HEK293 (cell line): ENCODE results near the gene ARFRP1.

Experiments used
- CTCF ChIA-PET: fragments of 350-600 bp; formaldehyde crosslinking; extraction: SDS; loops from one replicate; lab custom pipeline; 2021; ENCODE audit warnings: antibody characterized with exemption; lab: Yijun Ruan, JAX
- POLR2A ChIA-PET: fragments of 300-600 bp; formaldehyde crosslinking; extraction: SDS; loops from one replicate; lab custom pipeline; 2020; ENCODE audit warnings: antibody characterized with exemption, inconsistent platforms; lab: Yijun Ruan, JAX
- H3K27ac ChIP-seq: fragments of 200-500 bp; sonication (Bioruptor generic); 2 replicates; pipeline ENCODE4 v1.5.1; 2014; ENCODE audit warnings: low read depth, low read length, control low read depth, inconsistent platforms; ENCODE audit errors: extremely low read depth
- H3K36me3 ChIP-seq, 2 experiments: fragments of 200-500 bp in 1 of 2; sonication (Bioruptor generic) in 1 of 2; 1 replicate in 1 of 2; 2 replicates in 1 of 2; pipeline ENCODE4 v1.5.1; 2014 to 2017; ENCODE audit warnings: inconsistent platforms in 2 of 2, low read length in 2 of 2; ENCODE audit not compliant: control insufficient read depth in 2 of 2, insufficient read depth in 1 of 2
- H3K4me1 ChIP-seq: fragments of 200-500 bp; sonication (Bioruptor generic); 2 replicates; pipeline ENCODE4 v1.5.1; 2014; ENCODE audit warnings: mild to moderate bottlenecking, low read length, inconsistent platforms; ENCODE audit not compliant: control insufficient read depth, insufficient read depth
- H3K4me3 ChIP-seq: 2 replicates; pipeline ENCODE4 v1.5.1; 2011; ENCODE audit warnings: low read depth, mild to moderate bottlenecking, control low read depth, low read length, moderate library complexity
- H3K9me3 ChIP-seq: fragments of 200-500 bp; sonication (Bioruptor generic); 2 replicates; pipeline ENCODE4 v1.5.1; 2014; ENCODE audit warnings: low read depth, low read length, inconsistent platforms; ENCODE audit not compliant: control insufficient read depth, insufficient read depth
- MZF1 ChIP-seq: fragments of 450-650 bp; formaldehyde crosslinking; IDR thresholded peaks from 2 replicates; pipeline ENCODE4 v1.5.1; 2017; ENCODE audit warnings: missing biosample characterization, missing genetic modification characterization, borderline replicate concordance
- REPIN1 ChIP-seq: fragments of 450-650 bp; formaldehyde crosslinking; IDR thresholded peaks from 2 replicates; pipeline ENCODE4 v1.5.1; 2017; ENCODE audit warnings: missing biosample characterization, missing genetic modification characterization, low read depth
- WT1 ChIP-seq: fragments of 450-650 bp; formaldehyde crosslinking; IDR thresholded peaks from 2 replicates; pipeline ENCODE4 v1.5.1; 2016; ENCODE audit warnings: missing biosample characterization, missing genetic modification characterization
- ZBTB7A ChIP-seq: fragments of 450-650 bp; formaldehyde crosslinking; IDR thresholded peaks from 2 replicates; pipeline ENCODE4 v1.5.1; 2016; ENCODE audit warnings: low read depth, missing biosample characterization, missing genetic modification characterization
- ZIC2 ChIP-seq: fragments of 450-650 bp; formaldehyde crosslinking; IDR thresholded peaks from 2 replicates; pipeline ENCODE4 v1.5.1; 2016; ENCODE audit warnings: missing biosample characterization, missing genetic modification characterization
- ZNF24 ChIP-seq: fragments of 450-650 bp; formaldehyde crosslinking; IDR thresholded peaks from 2 replicates; pipeline ENCODE4 v1.5.1; 2016; ENCODE audit warnings: missing biosample characterization, missing genetic modification characterization
- ZNF280D ChIP-seq: fragments of 450-650 bp; formaldehyde crosslinking; IDR thresholded peaks from 2 replicates; pipeline ENCODE4 v1.5.1; 2016; ENCODE audit warnings: missing biosample characterization, missing genetic modification characterization
- ZNF292 ChIP-seq: fragments of 450-650 bp; formaldehyde crosslinking; IDR thresholded peaks from 2 replicates; pipeline ENCODE4 v1.5.1; 2016; ENCODE audit warnings: low read depth, missing biosample characterization, missing genetic modification characterization, borderline replicate concordance
- ZNF302 ChIP-seq: fragments of 450-650 bp; formaldehyde crosslinking; IDR thresholded peaks from 2 replicates; pipeline ENCODE4 v1.5.1; 2016; ENCODE audit warnings: missing biosample characterization, missing genetic modification characterization, low read depth
- ZNF37A ChIP-seq: fragments of 450-650 bp; IDR thresholded peaks from 2 replicates; pipeline ENCODE4 v1.5.1; 2018; ENCODE audit warnings: missing biosample characterization, missing genetic modification characterization
- ZNF558 ChIP-seq: fragments of 450-650 bp; formaldehyde crosslinking; IDR thresholded peaks from 2 replicates; pipeline ENCODE4 v1.5.1; 2016; ENCODE audit warnings: missing biosample characterization, missing genetic modification characterization
- ZNF561 ChIP-seq: fragments of 450-650 bp; IDR thresholded peaks from 2 replicates; pipeline ENCODE4 v1.5.1; 2018; ENCODE audit warnings: missing biosample characterization, missing genetic modification characterization, borderline replicate concordance
- ZNF785 ChIP-seq: fragments of 450-650 bp; formaldehyde crosslinking; IDR thresholded peaks from 2 replicates; pipeline ENCODE4 v1.5.1; 2016; ENCODE audit warnings: missing biosample characterization, missing genetic modification characterization
- TF ChIP-seq, protein P1 (sequence below): fragments of 450-650 bp; formaldehyde crosslinking; IDR thresholded peaks from 2 replicates; pipeline ENCODE4 v1.5.1; 2017; ENCODE audit warnings: missing biosample characterization, missing genetic modification characterization
- TF ChIP-seq, protein P2 (sequence below): fragments of 450-650 bp; formaldehyde crosslinking; IDR thresholded peaks from 2 replicates; pipeline ENCODE4 v1.5.1; 2016; ENCODE audit warnings: missing biosample characterization, missing genetic modification characterization
- TF ChIP-seq, protein P3 (sequence below): fragments of 450-650 bp; formaldehyde crosslinking; IDR thresholded peaks from 2 replicates; pipeline ENCODE4 v1.5.1; 2016; ENCODE audit warnings: missing biosample characterization, missing genetic modification characterization
- TF ChIP-seq, protein P4 (sequence below): fragments of 450-650 bp; formaldehyde crosslinking; IDR thresholded peaks from 2 replicates; pipeline ENCODE4 v1.5.1; 2016; ENCODE audit warnings: missing biosample characterization, missing genetic modification characterization
- TF ChIP-seq, protein P5 (sequence below): fragments of 450-650 bp; formaldehyde crosslinking; IDR thresholded peaks from 2 replicates; pipeline ENCODE4 v1.5.1; 2017; ENCODE audit warnings: missing biosample characterization, missing genetic modification characterization

The ARFRP1 gene

DNA sequence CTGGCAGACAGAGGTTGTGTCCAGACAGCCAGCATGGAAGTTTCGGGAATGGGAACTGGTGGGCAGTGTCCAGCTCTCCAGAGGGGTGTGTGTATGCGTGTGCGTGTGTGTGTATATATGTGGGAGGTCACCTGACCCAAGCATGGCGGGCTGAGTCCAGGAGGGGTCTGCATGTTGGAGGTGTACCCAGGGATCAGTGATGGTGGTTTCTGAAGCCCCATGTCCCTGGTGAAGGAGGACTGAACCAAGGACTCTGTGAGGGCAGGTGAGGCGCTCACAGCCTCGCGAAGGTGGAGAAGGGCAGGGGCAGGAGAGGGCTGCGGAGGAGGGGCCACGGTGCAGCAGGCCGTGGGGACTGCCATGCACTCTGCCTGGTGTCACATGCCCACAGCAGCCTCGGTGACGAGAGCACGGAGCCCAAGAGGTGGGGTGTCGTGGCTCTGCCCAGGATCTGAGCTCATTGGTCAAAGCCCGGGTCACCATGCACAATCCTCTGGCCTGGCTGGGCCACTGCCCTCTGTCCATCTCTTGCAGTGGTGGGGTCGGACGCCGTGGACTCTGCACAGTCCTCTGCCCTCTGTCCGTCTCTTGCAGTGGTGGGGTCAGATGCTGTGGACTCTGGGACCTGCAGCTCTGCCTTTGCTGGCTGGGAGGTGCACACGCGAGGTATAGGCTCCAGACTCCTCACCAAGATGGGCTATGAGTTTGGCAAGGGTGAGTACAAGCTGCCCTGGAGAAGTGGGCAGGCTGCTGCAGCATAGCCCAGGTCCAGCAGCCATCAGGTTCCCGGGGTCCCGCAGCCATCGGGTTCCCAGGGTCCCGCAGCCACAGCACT, 26.6 kb upstream of the ARFRP1 start:
- Histone ChIP-seq H3K27ac (no peak overlapping the region), H3K4me1 (no peaks in the 10 kb centered on the region; the same call in 1 of the 2 replicates), H3K36me3 (peaks cover 0 to 72% of the 10 kb centered on the region in 2 experiments; a peak in 2 of 3 replicates), H3K9me3 (no peaks in the 10 kb centered on the region), H3K4me3 (no peak overlapping the region)
- CTCF ChIA-PET = interaction anchor here (0.5 to 0.8 kb wide), 2 partner anchors 26 to 206 kb away, joined by 3 read pairs; no protein-coding TSS in a partner anchor
- TF ChIP-seq, protein P1, sequence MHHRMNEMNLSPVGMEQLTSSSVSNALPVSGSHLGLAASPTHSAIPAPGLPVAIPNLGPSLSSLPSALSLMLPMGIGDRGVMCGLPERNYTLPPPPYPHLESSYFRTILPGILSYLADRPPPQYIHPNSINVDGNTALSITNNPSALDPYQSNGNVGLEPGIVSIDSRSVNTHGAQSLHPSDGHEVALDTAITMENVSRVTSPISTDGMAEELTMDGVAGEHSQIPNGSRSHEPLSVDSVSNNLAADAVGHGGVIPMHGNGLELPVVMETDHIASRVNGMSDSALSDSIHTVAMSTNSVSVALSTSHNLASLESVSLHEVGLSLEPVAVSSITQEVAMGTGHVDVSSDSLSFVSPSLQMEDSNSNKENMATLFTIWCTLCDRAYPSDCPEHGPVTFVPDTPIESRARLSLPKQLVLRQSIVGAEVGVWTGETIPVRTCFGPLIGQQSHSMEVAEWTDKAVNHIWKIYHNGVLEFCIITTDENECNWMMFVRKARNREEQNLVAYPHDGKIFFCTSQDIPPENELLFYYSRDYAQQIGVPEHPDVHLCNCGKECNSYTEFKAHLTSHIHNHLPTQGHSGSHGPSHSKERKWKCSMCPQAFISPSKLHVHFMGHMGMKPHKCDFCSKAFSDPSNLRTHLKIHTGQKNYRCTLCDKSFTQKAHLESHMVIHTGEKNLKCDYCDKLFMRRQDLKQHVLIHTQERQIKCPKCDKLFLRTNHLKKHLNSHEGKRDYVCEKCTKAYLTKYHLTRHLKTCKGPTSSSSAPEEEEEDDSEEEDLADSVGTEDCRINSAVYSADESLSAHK (tag by site-specific recombination) = peak; percentile 52
- TF ChIP-seq ZNF292 (tag by site-specific recombination) = no peak
- TF ChIP-seq, protein P2, sequence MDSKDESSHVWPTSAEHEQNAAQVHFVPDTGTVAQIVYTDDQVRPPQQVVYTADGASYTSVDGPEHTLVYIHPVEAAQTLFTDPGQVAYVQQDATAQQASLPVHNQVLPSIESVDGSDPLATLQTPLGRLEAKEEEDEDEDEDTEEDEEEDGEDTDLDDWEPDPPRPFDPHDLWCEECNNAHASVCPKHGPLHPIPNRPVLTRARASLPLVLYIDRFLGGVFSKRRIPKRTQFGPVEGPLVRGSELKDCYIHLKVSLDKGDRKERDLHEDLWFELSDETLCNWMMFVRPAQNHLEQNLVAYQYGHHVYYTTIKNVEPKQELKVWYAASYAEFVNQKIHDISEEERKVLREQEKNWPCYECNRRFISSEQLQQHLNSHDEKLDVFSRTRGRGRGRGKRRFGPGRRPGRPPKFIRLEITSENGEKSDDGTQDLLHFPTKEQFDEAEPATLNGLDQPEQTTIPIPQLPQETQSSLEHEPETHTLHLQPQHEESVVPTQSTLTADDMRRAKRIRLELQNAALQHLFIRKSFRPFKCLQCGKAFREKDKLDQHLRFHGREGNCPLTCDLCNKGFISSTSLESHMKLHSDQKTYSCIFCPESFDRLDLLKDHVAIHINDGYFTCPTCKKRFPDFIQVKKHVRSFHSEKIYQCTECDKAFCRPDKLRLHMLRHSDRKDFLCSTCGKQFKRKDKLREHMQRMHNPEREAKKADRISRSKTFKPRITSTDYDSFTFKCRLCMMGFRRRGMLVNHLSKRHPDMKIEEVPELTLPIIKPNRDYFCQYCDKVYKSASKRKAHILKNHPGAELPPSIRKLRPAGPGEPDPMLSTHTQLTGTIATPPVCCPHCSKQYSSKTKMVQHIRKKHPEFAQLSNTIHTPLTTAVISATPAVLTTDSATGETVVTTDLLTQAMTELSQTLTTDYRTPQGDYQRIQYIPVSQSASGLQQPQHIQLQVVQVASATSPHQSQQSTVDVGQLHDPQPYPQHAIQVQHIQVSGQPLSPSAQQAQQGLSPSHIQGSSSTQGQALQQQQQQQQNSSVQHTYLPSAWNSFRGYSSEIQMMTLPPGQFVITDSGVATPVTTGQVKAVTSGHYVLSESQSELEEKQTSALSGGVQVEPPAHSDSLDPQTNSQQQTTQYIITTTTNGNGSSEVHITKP = peak; percentile 35; the same call in 1 of the 2 replicates
- POLR2A ChIA-PET = interaction anchor here (0.8 kb wide), 1 partner anchor 100 kb away, joined by 3 read pairs; no protein-coding TSS in a partner anchor

DNA sequence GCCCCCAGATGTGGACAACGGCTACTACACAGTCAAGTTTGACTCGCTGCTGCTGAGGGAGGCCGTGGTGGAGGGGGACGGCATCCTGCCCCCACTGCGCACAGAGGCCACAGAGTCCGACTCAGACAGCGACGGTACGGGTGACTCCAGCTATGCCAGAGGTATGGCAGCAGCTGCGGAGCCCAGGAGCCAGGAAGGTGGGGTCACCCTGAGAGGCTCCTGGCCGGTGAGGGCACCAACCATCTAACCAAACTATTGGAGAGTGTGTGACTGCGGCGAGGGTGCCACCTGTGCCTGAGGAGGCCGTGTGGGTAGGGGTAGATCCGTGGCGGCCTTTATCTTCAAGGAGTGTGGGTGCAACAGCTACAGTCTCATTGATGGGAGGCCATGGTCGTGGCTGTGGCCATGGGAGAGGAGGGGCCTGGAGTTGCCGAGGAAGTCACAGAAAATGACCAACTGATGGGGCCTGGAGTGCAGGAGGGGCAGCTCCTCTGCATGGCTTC, 25.9 kb upstream of the ARFRP1 start:
- CTCF ChIA-PET = interaction anchor here (0.5 to 0.8 kb wide), 2 partner anchors 25 to 205 kb away, joined by 3 read pairs; no protein-coding TSS in a partner anchor
- POLR2A ChIA-PET = interaction anchor here (0.8 kb wide), 1 partner anchor 101 kb away, joined by 3 read pairs; no protein-coding TSS in a partner anchor
- Histone ChIP-seq H3K4me3 (no peak overlapping the region), H3K9me3 (no peaks in the 10 kb centered on the region), H3K4me1 (no peaks in the 10 kb centered on the region), H3K27ac (no peak overlapping the region), H3K36me3 (peaks cover 0 to 72% of the 10 kb centered on the region in 2 experiments; a peak in 2 of 3 replicates)
- TF ChIP-seq REPIN1 = no peak
- TF ChIP-seq MZF1 (tag by site-specific recombination) = no peak
- no peak for TF ChIP-seq ZNF558 (tag by site-specific recombination)
- no peak for TF ChIP-seq ZNF280D
- no peak for TF ChIP-seq ZNF292 (tag by site-specific recombination)
- no peak for TF ChIP-seq ZNF37A (tag by site-specific recombination)
- TF ChIP-seq ZNF302 = no peak
- TF ChIP-seq, protein P3, sequence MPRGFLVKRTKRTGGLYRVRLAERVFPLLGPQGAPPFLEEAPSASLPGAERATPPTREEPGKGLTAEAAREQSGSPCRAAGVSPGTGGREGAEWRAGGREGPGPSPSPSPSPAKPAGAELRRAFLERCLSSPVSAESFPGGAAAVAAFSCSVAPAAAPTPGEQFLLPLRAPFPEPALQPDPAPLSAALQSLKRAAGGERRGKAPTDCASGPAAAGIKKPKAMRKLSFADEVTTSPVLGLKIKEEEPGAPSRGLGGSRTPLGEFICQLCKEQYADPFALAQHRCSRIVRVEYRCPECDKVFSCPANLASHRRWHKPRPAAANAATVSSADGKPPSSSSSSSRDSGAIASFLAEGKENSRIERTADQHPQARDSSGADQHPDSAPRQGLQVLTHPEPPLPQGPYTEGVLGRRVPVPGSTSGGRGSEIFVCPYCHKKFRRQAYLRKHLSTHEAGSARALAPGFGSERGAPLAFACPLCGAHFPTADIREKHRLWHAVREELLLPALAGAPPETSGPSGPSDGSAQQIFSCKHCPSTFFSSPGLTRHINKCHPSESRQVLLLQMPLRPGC (tag by site-specific recombination) = no peak
- TF ChIP-seq ZBTB7A (tag by site-specific recombination) = no peak
- TF ChIP-seq, protein P4, sequence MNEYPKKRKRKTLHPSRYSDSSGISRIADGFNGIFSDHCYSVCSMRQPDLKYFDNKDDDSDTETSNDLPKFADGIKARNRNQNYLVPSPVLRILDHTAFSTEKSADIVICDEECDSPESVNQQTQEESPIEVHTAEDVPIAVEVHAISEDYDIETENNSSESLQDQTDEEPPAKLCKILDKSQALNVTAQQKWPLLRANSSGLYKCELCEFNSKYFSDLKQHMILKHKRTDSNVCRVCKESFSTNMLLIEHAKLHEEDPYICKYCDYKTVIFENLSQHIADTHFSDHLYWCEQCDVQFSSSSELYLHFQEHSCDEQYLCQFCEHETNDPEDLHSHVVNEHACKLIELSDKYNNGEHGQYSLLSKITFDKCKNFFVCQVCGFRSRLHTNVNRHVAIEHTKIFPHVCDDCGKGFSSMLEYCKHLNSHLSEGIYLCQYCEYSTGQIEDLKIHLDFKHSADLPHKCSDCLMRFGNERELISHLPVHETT (tag by site-specific recombination) = no peak
- no peak for TF ChIP-seq ZNF24
- TF ChIP-seq ZNF785 = no peak
- TF ChIP-seq WT1 (tag by site-specific recombination) = no peak
- TF ChIP-seq ZNF561 (tag by site-specific recombination) = no peak
- TF ChIP-seq, protein P5, sequence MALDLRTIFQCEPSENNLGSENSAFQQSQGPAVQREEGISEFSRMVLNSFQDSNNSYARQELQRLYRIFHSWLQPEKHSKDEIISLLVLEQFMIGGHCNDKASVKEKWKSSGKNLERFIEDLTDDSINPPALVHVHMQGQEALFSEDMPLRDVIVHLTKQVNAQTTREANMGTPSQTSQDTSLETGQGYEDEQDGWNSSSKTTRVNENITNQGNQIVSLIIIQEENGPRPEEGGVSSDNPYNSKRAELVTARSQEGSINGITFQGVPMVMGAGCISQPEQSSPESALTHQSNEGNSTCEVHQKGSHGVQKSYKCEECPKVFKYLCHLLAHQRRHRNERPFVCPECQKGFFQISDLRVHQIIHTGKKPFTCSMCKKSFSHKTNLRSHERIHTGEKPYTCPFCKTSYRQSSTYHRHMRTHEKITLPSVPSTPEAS = no peak
- TF ChIP-seq ZIC2 (tag by site-specific recombination) = no peak
